Activated CD4-positive, alpha-beta memory T cell treated with anti-CD3 and anti-CD28 coated beads, Interleukin-2, amount 10 ng/mL, durations not matched to agents 7 days and 5 days (primary cell): Measurements from ENCODE around the gene TP53BP1. TPM values are rescaled to one million over a fixed set of nuclear protein-coding genes. Genes with fewer than 3 reads are reported as not detected.

Experiments used
- CTCF ChIA-PET: fragments of 350-600 bp; sonication (Branson Sonifier 250); formaldehyde crosslinking; loops from one replicate; lab custom pipeline; 2021; ENCODE audit warnings: antibody characterized with exemption, inconsistent platforms; lab: Charles Lee
- POLR2A ChIA-PET: fragments of 350-600 bp; sonication (Branson Sonifier 250); formaldehyde crosslinking; loops from one replicate; lab custom pipeline; 2021; ENCODE audit warnings: antibody characterized with exemption; lab: Charles Lee
- DNase-seq: peaks from one replicate; pipeline ENCODE4 v3.0.0-alpha.2; 2020
- H3K27ac Mint-ChIP-seq: one replicate; pipeline ENCODE4 v1.8.0; 2021; ENCODE audit warnings: mild to moderate bottlenecking, mixed read lengths
- H3K27me3 Mint-ChIP-seq: one replicate; pipeline ENCODE4 v1.8.0; 2021; ENCODE audit warnings: mixed read lengths
- H3K36me3 Mint-ChIP-seq: one replicate; pipeline ENCODE4 v1.8.0; 2021; ENCODE audit warnings: low read depth, mixed read lengths
- H3K4me1 Mint-ChIP-seq: one replicate; pipeline ENCODE4 v1.8.0; 2021; ENCODE audit warnings: mixed read lengths
- H3K4me3 Mint-ChIP-seq: one replicate; pipeline ENCODE4 v1.8.0; 2021; ENCODE audit warnings: mild to moderate bottlenecking, mixed read lengths
- H3K9me3 Mint-ChIP-seq: one replicate; pipeline ENCODE4 v1.8.0; 2021; ENCODE audit warnings: mixed read lengths
- total RNA-seq, 2 experiments: library from RNA; stranded (reverse); gene quantifications; one replicate each; pipeline ENCODE4 v1.2.3, GENCODE V29; 2021

The TP53BP1 gene
- total RNA-seq, 2 experiments from 2014 or later = 26.6 to 28.1 TPM

- no peak overlapping the region for H3K4me3 Mint-ChIP-seq
- peaks cover 21% of the 10 kb centered on the region for H3K27me3 Mint-ChIP-seq
- H3K36me3 Mint-ChIP-seq = peaks cover 7% of the 10 kb centered on the region
- no peaks in the 10 kb centered on the region for H3K9me3 Mint-ChIP-seq
- ChIA-PET CTCF (interaction anchor here (7.6 kb wide), 1 partner anchor 76 kb away, joined by 74 read pairs; no protein-coding TSS in a partner anchor), POLR2A (no interaction called here)
- H3K4me1 Mint-ChIP-seq = peaks cover 63% of the 10 kb centered on the region
- no peak for DNase-seq
- H3K27ac Mint-ChIP-seq = no peak overlapping the region
These were observed 23.9 kb upstream of the TP53BP1 start for GRCh38 chr15:43516801-43517353.

GRCh38 chr15:43516185-43516584, 23.2 kb upstream of the TP53BP1 start:
- no peaks in the 10 kb centered on the region for H3K9me3 Mint-ChIP-seq
- no peak overlapping the region for H3K27ac Mint-ChIP-seq
- no peak overlapping the region for H3K4me3 Mint-ChIP-seq
- peaks cover 21% of the 10 kb centered on the region for H3K27me3 Mint-ChIP-seq
- peaks cover 70% of the 10 kb centered on the region for H3K4me1 Mint-ChIP-seq
- ChIA-PET POLR2A (interaction anchor here (0.7 kb wide), 1 partner anchor 10 kb away, joined by 3 read pairs; no protein-coding TSS in a partner anchor), CTCF (interaction anchor here (0.6 to 7.6 kb wide), 3 partner anchors 9 to 76 kb away, joined by 3 to 74 read pairs (median 65); partner anchors contain the start of gene TP53BP1)
- DNase-seq = no peak
- H3K36me3 Mint-ChIP-seq = peaks cover 7% of the 10 kb centered on the region

- H3K36me3 Mint-ChIP-seq = peaks cover 7% of the 10 kb centered on the region
- H3K9me3 Mint-ChIP-seq = no peaks in the 10 kb centered on the region
- H3K27ac Mint-ChIP-seq = no peak overlapping the region
- peaks cover 21% of the 10 kb centered on the region for H3K27me3 Mint-ChIP-seq
- H3K4me1 Mint-ChIP-seq = peaks cover 73% of the 10 kb centered on the region
- DNase-seq = no peak
- CTCF ChIA-PET = interaction anchor here (0.6 to 7.6 kb wide), 4 partner anchors 8 to 82 kb away, joined by 3 to 74 read pairs (median 37); partner anchors contain the start of gene TP53BP1
- no peak overlapping the region for H3K4me3 Mint-ChIP-seq
- POLR2A ChIA-PET = interaction anchor here (0.7 to 1.0 kb wide), 2 partner anchors 10 to 12 kb away, joined by 3 read pairs; no protein-coding TSS in a partner anchor
These were observed 22.8 kb upstream of the TP53BP1 start for GRCh38 chr15:43515741-43516140.

GRCh38 chr15:43514241-43515057, 21.5 kb upstream of the TP53BP1 start:
- H3K27ac Mint-ChIP-seq = peak overlapping the region; percentile 80
- H3K4me3 Mint-ChIP-seq = peak overlapping the region; percentile 27
- no peaks in the 10 kb centered on the region for H3K9me3 Mint-ChIP-seq
- peak; percentile 64 for DNase-seq
- H3K4me1 Mint-ChIP-seq = peaks cover 83% of the 10 kb centered on the region
- ChIA-PET CTCF (interaction anchor here (0.6 to 7.6 kb wide), 11 partner anchors 9 to 1020 kb away, joined by 3 to 74 read pairs (median 5); partner anchors contain the start of gene TP53BP1), POLR2A (interaction anchor here (0.7 to 5.1 kb wide), 7 partner anchors 9 to 235 kb away, joined by 3 to 47 read pairs (median 3); partner anchors contain the start of genes PDIA3, TP53BP1, TUBGCP4 and ZSCAN29)
- H3K36me3 Mint-ChIP-seq = peaks cover 13% of the 10 kb centered on the region
- H3K27me3 Mint-ChIP-seq = peaks cover 21% of the 10 kb centered on the region

GRCh38 chr15:43513550-43513949, 20.6 kb upstream of the TP53BP1 start:
- Mint-ChIP-seq H3K4me1 (peaks cover 83% of the 10 kb centered on the region), H3K27ac (peak overlapping the region; percentile 80), H3K9me3 (no peaks in the 10 kb centered on the region), H3K4me3 (peak overlapping the region; percentile 27), H3K27me3 (peaks cover 16% of the 10 kb centered on the region), H3K36me3 (peaks cover 13% of the 10 kb centered on the region)
- POLR2A ChIA-PET = interaction anchor here (0.7 to 5.1 kb wide), 7 partner anchors 10 to 236 kb away, joined by 3 to 47 read pairs (median 5); partner anchors contain the start of genes PDIA3, TP53BP1, TUBGCP4 and ZSCAN29
- CTCF ChIA-PET = interaction anchor here (0.9 to 7.6 kb wide), 9 partner anchors 9 to 89 kb away, joined by 3 to 74 read pairs (median 7); partner anchors contain the start of gene TP53BP1
- no peak for DNase-seq

- peaks cover 13% of the 10 kb centered on the region for H3K36me3 Mint-ChIP-seq
- peaks cover 68% of the 10 kb centered on the region for H3K4me1 Mint-ChIP-seq
- peak; percentile 39 for DNase-seq
- no peaks in the 10 kb centered on the region for H3K9me3 Mint-ChIP-seq
- ChIA-PET POLR2A (interaction anchor here (0.6 to 5.1 kb wide), 22 partner anchors 8 to 1238 kb away, joined by 3 to 47 read pairs (median 4); partner anchors contain the start of genes GANC, HYPK, TMEM87A and TP53BP1), CTCF (interaction anchor here (0.8 to 7.6 kb wide), 11 partner anchors 10 to 235 kb away, joined by 3 to 74 read pairs (median 3); partner anchors contain the start of genes PDIA3 and TP53BP1)
- H3K27me3 Mint-ChIP-seq = peaks cover 1% of the 10 kb centered on the region
- peak overlapping the region; percentile 50 for H3K27ac Mint-ChIP-seq
- H3K4me3 Mint-ChIP-seq = peak overlapping the region; percentile 94
These were observed 18.3 kb upstream of the TP53BP1 start for GRCh38 chr15:43511012-43511885.

GRCh38 chr15:43510200-43511011, 17.4 kb upstream of the TP53BP1 start:
- Mint-ChIP-seq H3K4me1 (peaks cover 60% of the 10 kb centered on the region), H3K27ac (peak overlapping the region; percentile 92), H3K36me3 (peaks cover 13% of the 10 kb centered on the region), H3K27me3 (no peaks in the 10 kb centered on the region), H3K4me3 (peak overlapping the region; percentile 94), H3K9me3 (no peaks in the 10 kb centered on the region)
- ChIA-PET POLR2A (interaction anchor here (0.6 to 5.1 kb wide), 22 partner anchors 8 to 1237 kb away, joined by 3 to 47 read pairs (median 4); partner anchors contain the start of genes GANC, HYPK, TMEM87A and TP53BP1), CTCF (interaction anchor here (0.8 to 7.6 kb wide), 9 partner anchors 10 to 290 kb away, joined by 3 to 74 read pairs (median 4); partner anchors contain the start of genes HYPK, PDIA3, SERINC4 and TP53BP1)
- DNase-seq = peak; percentile 99

GRCh38 chr15:43509660-43510199, 16.8 kb upstream of the TP53BP1 start:
- Mint-ChIP-seq H3K27me3 (no peaks in the 10 kb centered on the region), H3K4me3 (peak overlapping the region; percentile 94), H3K27ac (peak overlapping the region; percentile 92), H3K9me3 (no peaks in the 10 kb centered on the region), H3K4me1 (peaks cover 55% of the 10 kb centered on the region), H3K36me3 (peaks cover 13% of the 10 kb centered on the region)
- POLR2A ChIA-PET = interaction anchor here (1.1 to 5.1 kb wide), 10 partner anchors 9 to 1236 kb away, joined by 3 to 47 read pairs (median 4); partner anchors contain the start of genes GANC, HYPK, TMEM87A and TP53BP1
- CTCF ChIA-PET = interaction anchor here (1.1 to 7.6 kb wide), 4 partner anchors 11 to 291 kb away, joined by 3 to 74 read pairs (median 34); partner anchors contain the start of genes HYPK, SERINC4 and TP53BP1
- no peak for DNase-seq

- H3K4me1 Mint-ChIP-seq = peaks cover 49% of the 10 kb centered on the region
- H3K36me3 Mint-ChIP-seq = peaks cover 13% of the 10 kb centered on the region
- H3K9me3 Mint-ChIP-seq = no peaks in the 10 kb centered on the region
- H3K4me3 Mint-ChIP-seq = peak overlapping the region; percentile 94
- peak overlapping the region; percentile 92 for H3K27ac Mint-ChIP-seq
- ChIA-PET CTCF (interaction anchor here (7.2 kb wide), 1 partner anchor 18 kb away, joined by 65 read pairs; the partner anchor contains the start of gene TP53BP1), POLR2A (no interaction called here)
- DNase-seq = no peak
- H3K27me3 Mint-ChIP-seq = no peaks in the 10 kb centered on the region
These were observed 16.2 kb upstream of the TP53BP1 start for GRCh38 chr15:43508991-43509659.

GRCh38 chr15:43508421-43508820, 15.5 kb upstream of the TP53BP1 start:
- CTCF ChIA-PET = no interaction called here
- H3K27ac Mint-ChIP-seq = no peak overlapping the region
- POLR2A ChIA-PET = no interaction called here

More at GRCh38 chr15:43508421-43508820, 15.5 kb upstream of the TP53BP1 start:
- H3K36me3 Mint-ChIP-seq = peaks cover 13% of the 10 kb centered on the region
- peak overlapping the region; percentile 39 for H3K4me3 Mint-ChIP-seq
- DNase-seq = no peak
- peaks cover 42% of the 10 kb centered on the region for H3K4me1 Mint-ChIP-seq
- H3K9me3 Mint-ChIP-seq = no peaks in the 10 kb centered on the region
- no peaks in the 10 kb centered on the region for H3K27me3 Mint-ChIP-seq
